H9 (cell line): ENCODE results near the gene TMCC3. TPM values are rescaled to one million over a fixed set of nuclear protein-coding genes. Genes with fewer than 3 reads are reported as not detected.

Experiments
- DNase-seq: peaks from one replicate; pipeline ENCODE4 v3.0.0-alpha.2; 2017
- H2AFZ ChIP-seq: one replicate; pipeline ENCODE4 v1.6.1; 2013; ENCODE audit warnings: mild to moderate bottlenecking, low read length, control low read depth, moderate library complexity
- H2AK5ac ChIP-seq: 2 replicates; pipeline ENCODE4 v1.6.1; 2013; ENCODE audit warnings: low read length, control low read depth, mixed read lengths; ENCODE audit not compliant: insufficient read length
- H2BK120ac ChIP-seq: one replicate; pipeline ENCODE4 v1.6.1; 2013; ENCODE audit warnings: low read depth, mild to moderate bottlenecking, low read length, control low read depth, inconsistent platforms; ENCODE audit not compliant: poor library complexity, severe bottlenecking
- H2BK12ac ChIP-seq: 2 replicates; pipeline ENCODE4 v1.6.1; 2013; ENCODE audit warnings: low read length, control low read depth, mixed read lengths, low read depth; ENCODE audit not compliant: insufficient read length
- H2BK15ac ChIP-seq: 2 replicates; pipeline ENCODE4 v1.6.1; 2013; ENCODE audit warnings: low read depth, low read length, control low read depth
- H2BK20ac ChIP-seq: one replicate; pipeline ENCODE4 v1.6.1; 2013; ENCODE audit warnings: low read depth, mild to moderate bottlenecking, low read length, control low read depth, inconsistent platforms; ENCODE audit not compliant: poor library complexity, severe bottlenecking
- H2BK5ac ChIP-seq: 2 replicates; pipeline ENCODE4 v1.6.1; 2013; ENCODE audit warnings: low read length, control low read depth, mixed read lengths; ENCODE audit not compliant: insufficient read length
- H3K14ac ChIP-seq: 2 replicates; pipeline ENCODE4 v1.6.1; 2013; ENCODE audit warnings: low read length, control low read depth; ENCODE audit not compliant: insufficient read depth
- H3K18ac ChIP-seq: 2 replicates; pipeline ENCODE4 v1.6.1; 2013; ENCODE audit warnings: low read depth, mild to moderate bottlenecking, mixed read lengths, low read length, control low read depth; ENCODE audit not compliant: insufficient read length
- H3K23ac ChIP-seq: 2 replicates; pipeline ENCODE4 v1.6.1; 2013; ENCODE audit warnings: low read length, control low read depth, mixed read lengths, low read depth; ENCODE audit not compliant: insufficient read length
- H3K23me2 ChIP-seq: 2 replicates; pipeline ENCODE4 v1.6.1; 2013; ENCODE audit warnings: low read depth, mild to moderate bottlenecking, mixed read lengths, low read length, control low read depth; ENCODE audit not compliant: insufficient read length, poor library complexity, severe bottlenecking
- H3K27ac ChIP-seq: 2 replicates; pipeline ENCODE4 v1.5.1; 2013; ENCODE audit warnings: low read length, control low read depth, mixed read lengths, low read depth; ENCODE audit not compliant: insufficient read length
- H3K27me3 ChIP-seq: 2 replicates; pipeline ENCODE4 v1.6.1; 2013; ENCODE audit warnings: low read length, control low read depth, inconsistent platforms; ENCODE audit not compliant: insufficient read depth
- H3K4ac ChIP-seq: 2 replicates; pipeline ENCODE4 v1.6.1; 2013; ENCODE audit warnings: low read depth, mild to moderate bottlenecking, control low read depth, inconsistent platforms, low read length, moderate library complexity
- H3K4me1 ChIP-seq: 2 replicates; pipeline ENCODE4 v1.6.1; 2013; ENCODE audit warnings: low read length, control low read depth, inconsistent platforms; ENCODE audit not compliant: insufficient read depth
- H3K4me2 ChIP-seq: 2 replicates; pipeline ENCODE4 v1.6.1; 2013; ENCODE audit warnings: low read length, control low read depth, mixed read lengths; ENCODE audit not compliant: insufficient read length, insufficient read depth
- H3K56ac ChIP-seq: 2 replicates; pipeline ENCODE4 v1.6.1; 2013; ENCODE audit warnings: low read depth, mild to moderate bottlenecking, mixed read lengths, low read length, control low read depth; ENCODE audit not compliant: insufficient read length
- H3K79me1 ChIP-seq: 2 replicates; pipeline ENCODE4 v1.6.1; 2013; ENCODE audit warnings: low read depth, mild to moderate bottlenecking, moderate library complexity, low read length, control low read depth, inconsistent platforms; ENCODE audit not compliant: insufficient read depth, poor library complexity, severe bottlenecking
- H3K79me2 ChIP-seq: 2 replicates; pipeline ENCODE4 v1.6.1; 2013; ENCODE audit warnings: low read length, control low read depth, inconsistent platforms; ENCODE audit not compliant: insufficient read depth
- H3K9ac ChIP-seq: 2 replicates; pipeline ENCODE4 v1.6.1; 2013; ENCODE audit warnings: low read length, control low read depth, mixed read lengths; ENCODE audit not compliant: insufficient read length; ENCODE audit errors: extremely low read depth
- H3K9me3 ChIP-seq: one replicate; pipeline ENCODE4 v1.6.1; 2013; ENCODE audit warnings: low read depth, low read length, inconsistent platforms; ENCODE audit not compliant: control insufficient read depth
- H3T11ph ChIP-seq: one replicate; pipeline ENCODE4 v1.6.1; 2013; ENCODE audit warnings: mild to moderate bottlenecking, low read length, control low read depth, inconsistent platforms
- H4K20me1 ChIP-seq: one replicate; pipeline ENCODE4 v1.6.1; 2013; ENCODE audit not compliant: control insufficient read depth, insufficient read length, insufficient read depth
- H4K5ac ChIP-seq: 2 replicates; pipeline ENCODE4 v1.6.1; 2013; ENCODE audit warnings: low read depth, mild to moderate bottlenecking, mixed read lengths, low read length, control low read depth; ENCODE audit not compliant: insufficient read length
- H4K8ac ChIP-seq: replicated peaks from 2 replicates; pipeline ENCODE4 v1.6.1; 2013; ENCODE audit warnings: low read length, control low read depth, mixed read lengths, low read depth; ENCODE audit not compliant: insufficient read length
- H4K91ac ChIP-seq: 2 replicates; pipeline ENCODE4 v1.6.1; 2013; ENCODE audit warnings: low read depth, mild to moderate bottlenecking, moderate library complexity, mixed read lengths, low read length, control low read depth; ENCODE audit not compliant: insufficient read length
- H3K27ac Mint-ChIP-seq, 3 experiments: 2 replicates in 2 of 3; 3 replicates in 1 of 3; pipeline ENCODE4 v1.8.0; 2020 to 2021; ENCODE audit warnings: mixed read lengths in 3 of 3, mild to moderate bottlenecking in 1 of 3, moderate library complexity in 1 of 3
- H3K27me3 Mint-ChIP-seq: 2 replicates; pipeline ENCODE4 v1.8.0; 2021; ENCODE audit warnings: low read depth, mild to moderate bottlenecking, moderate library complexity, mixed read lengths
- H3K36me3 Mint-ChIP-seq, 3 experiments: 2 replicates in 2 of 3; 3 replicates in 1 of 3; pipeline ENCODE4 v1.8.0; 2020 to 2021; ENCODE audit warnings: low read depth in 3 of 3, mixed read lengths in 3 of 3; ENCODE audit not compliant: insufficient read depth in 1 of 3
- H3K4me1 Mint-ChIP-seq, 2 experiments: 2 replicates each; pipeline ENCODE4 v1.8.0; 2020; ENCODE audit warnings: mixed read lengths in 2 of 2
- H3K4me3 Mint-ChIP-seq, 2 experiments: 2 replicates in 1 of 2; 3 replicates in 1 of 2; pipeline ENCODE4 v1.8.0; 2020 to 2021; ENCODE audit warnings: mild to moderate bottlenecking in 2 of 2, mixed read lengths in 2 of 2, moderate library complexity in 1 of 2
- H3K9me3 Mint-ChIP-seq, 2 experiments: 2 replicates in 1 of 2; 3 replicates in 1 of 2; pipeline ENCODE4 v1.8.0; 2020; ENCODE audit warnings: mild to moderate bottlenecking in 2 of 2, mixed read lengths in 2 of 2, moderate library complexity in 1 of 2
- WGBS: extraction: QIAGEN DNeasy Blood & Tissue Kit; methylation state at CpG from one replicate; pipeline ENCODE4 v1.1.7; 2013; ENCODE audit warnings: missing lambda C conversion rate, low lambda C conversion rate, mixed read lengths; ENCODE audit not compliant: insufficient read length; ENCODE audit errors: extremely low coverage; 5-methylcytosine and 5-hydroxymethylcytosine counted together
- total RNA-seq: library from RNA; stranded (reverse); gene quantifications from 2 replicates; pipeline ENCODE4 v1.2.1, GENCODE V29; 2021
- TF ChIP-seq, protein P1 (sequence below): fragments of 200-600 bp; sonication (generic); conservative IDR thresholded peaks from 3 replicates; pipeline ENCODE4 v1.8.0; 2021; ENCODE audit warnings: antibody characterized with exemption, mild to moderate bottlenecking

Gene TMCC3
- total RNA-seq, 1 experiment from 2014 or later: 0.87 TPM

DNA sequence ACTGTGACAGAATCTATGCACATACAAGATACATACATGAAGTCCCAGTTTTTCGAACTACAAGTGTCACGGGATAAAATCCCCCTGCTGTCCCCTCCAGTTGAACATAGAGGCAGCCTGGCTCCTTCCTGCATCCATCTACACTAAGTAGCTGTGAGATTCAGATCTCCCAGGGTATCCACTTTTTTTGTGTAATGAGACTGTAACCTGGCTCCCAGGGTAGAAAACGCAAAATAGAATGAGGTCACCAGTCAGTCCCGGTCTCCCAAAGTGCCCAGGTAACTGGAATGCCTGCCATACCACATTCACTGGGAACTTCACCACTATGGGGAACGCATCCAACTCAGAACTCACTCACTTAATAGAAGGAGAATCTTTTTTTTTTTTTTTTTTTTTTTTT lies 67.8 kb downstream of the TMCC3 start:
- WGBS: no CpG with 5 or more reads among the region's 5 CpGs
- Histone ChIP-seq H3K27me3 (no peaks in the 10 kb centered on the region), H2AFZ (no peak overlapping the region)

More for the DNA sequence above, 67.8 kb downstream of the TMCC3 start:
- H3K23ac ChIP-seq: no peak overlapping the region
- no peak overlapping the region for H2BK12ac ChIP-seq
- Mint-ChIP-seq H3K4me1 (peaks cover 4 to 11% of the 10 kb centered on the region in 2 experiments; a peak in 3 of 4 replicates), H3K9me3 (no peaks in the 10 kb centered on the region), H3K27me3 (no peaks in the 10 kb centered on the region; the same call in 1 of the 2 replicates), H3K36me3 (no peaks in the 10 kb centered on the region), H3K4me3 (no peak overlapping the region), H3K27ac (no peak overlapping the region; a peak in 1 of 7 replicates)
- TF ChIP-seq, protein P1, sequence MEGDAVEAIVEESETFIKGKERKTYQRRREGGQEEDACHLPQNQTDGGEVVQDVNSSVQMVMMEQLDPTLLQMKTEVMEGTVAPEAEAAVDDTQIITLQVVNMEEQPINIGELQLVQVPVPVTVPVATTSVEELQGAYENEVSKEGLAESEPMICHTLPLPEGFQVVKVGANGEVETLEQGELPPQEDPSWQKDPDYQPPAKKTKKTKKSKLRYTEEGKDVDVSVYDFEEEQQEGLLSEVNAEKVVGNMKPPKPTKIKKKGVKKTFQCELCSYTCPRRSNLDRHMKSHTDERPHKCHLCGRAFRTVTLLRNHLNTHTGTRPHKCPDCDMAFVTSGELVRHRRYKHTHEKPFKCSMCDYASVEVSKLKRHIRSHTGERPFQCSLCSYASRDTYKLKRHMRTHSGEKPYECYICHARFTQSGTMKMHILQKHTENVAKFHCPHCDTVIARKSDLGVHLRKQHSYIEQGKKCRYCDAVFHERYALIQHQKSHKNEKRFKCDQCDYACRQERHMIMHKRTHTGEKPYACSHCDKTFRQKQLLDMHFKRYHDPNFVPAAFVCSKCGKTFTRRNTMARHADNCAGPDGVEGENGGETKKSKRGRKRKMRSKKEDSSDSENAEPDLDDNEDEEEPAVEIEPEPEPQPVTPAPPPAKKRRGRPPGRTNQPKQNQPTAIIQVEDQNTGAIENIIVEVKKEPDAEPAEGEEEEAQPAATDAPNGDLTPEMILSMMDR: no peak
- H3K9ac ChIP-seq: no peak overlapping the region
- H3K4me1 ChIP-seq: no peaks in the 10 kb centered on the region
- no peak for DNase-seq
- H3K14ac ChIP-seq: no peak overlapping the region
- H2AK5ac ChIP-seq: no peak overlapping the region
- no peak overlapping the region for H3T11ph ChIP-seq
- H3K79me1 ChIP-seq: no peaks in the 10 kb centered on the region
- no peaks in the 10 kb centered on the region for H4K20me1 ChIP-seq
- no peak overlapping the region for H4K5ac ChIP-seq
- H3K9me3 ChIP-seq: no peaks in the 10 kb centered on the region
- no peak overlapping the region for H4K8ac ChIP-seq
- H2BK15ac ChIP-seq: no peak overlapping the region
- no peak overlapping the region for H3K4ac ChIP-seq
- H3K27ac ChIP-seq: no peak overlapping the region
- no peak overlapping the region for H2BK20ac ChIP-seq
- H4K91ac ChIP-seq: no peak overlapping the region
- no peak overlapping the region for H3K4me2 ChIP-seq
- no peak overlapping the region for H3K56ac ChIP-seq
- H2BK120ac ChIP-seq: no peak overlapping the region
- no peaks in the 10 kb centered on the region for H3K23me2 ChIP-seq
- H3K18ac ChIP-seq: no peak overlapping the region
- H2BK5ac ChIP-seq: no peak overlapping the region
- no peaks in the 10 kb centered on the region for H3K79me2 ChIP-seq
